DND-41 (cell line): ENCODE data around the gene LRRC37B.

ENCODE experiments used
- ATAC-seq: fragments of 200-7000 bp; cut with Tn5 transposase; 3 replicates; pipeline ENCODE4 v1.9.1; 2021; ENCODE audit warnings: low read depth; ENCODE audit not compliant: insufficient read depth
- DNase-seq: peaks from one replicate; pipeline ENCODE4 v3.0.0-alpha.2; 2020
- H2AFZ ChIP-seq: 2 replicates; pipeline ENCODE4 v1.6.0; 2012; ENCODE audit warnings: low read depth, low read length
- H3K27ac ChIP-seq: 2 replicates; pipeline ENCODE4 v1.5.1; 2012; ENCODE audit warnings: low read length, inconsistent platforms
- H3K27me3 ChIP-seq: fragments of 200-600 bp; sonication (generic); 2 replicates; pipeline ENCODE4 v1.6.0; 2012; ENCODE audit warnings: low read length, mild to moderate bottlenecking, inconsistent platforms; ENCODE audit not compliant: insufficient read depth, poor library complexity
- H3K36me3 ChIP-seq: 2 replicates; pipeline ENCODE4 v1.5.1; 2012; ENCODE audit warnings: low read length, inconsistent platforms; ENCODE audit not compliant: insufficient read depth
- H3K4me1 ChIP-seq: 2 replicates; pipeline ENCODE4 v1.5.1; 2012; ENCODE audit warnings: mild to moderate bottlenecking, low read length; ENCODE audit not compliant: insufficient read depth
- H3K4me2 ChIP-seq: 2 replicates; pipeline ENCODE4 v1.6.0; 2012; ENCODE audit warnings: mild to moderate bottlenecking, moderate library complexity, low read length, inconsistent platforms; ENCODE audit not compliant: insufficient read depth
- H3K4me3 ChIP-seq, 2 experiments: fragments of 200-600 bp in 1 of 2; shearing (Covaris generic) in 1 of 2; 2 replicates each; pipeline ENCODE4 v1.5.1; 2012 to 2016; ENCODE audit warnings: inconsistent platforms in 2 of 2, low read length in 2 of 2, mild to moderate bottlenecking in 2 of 2, low read depth in 1 of 2, moderate library complexity in 1 of 2
- H3K79me2 ChIP-seq: 2 replicates; pipeline ENCODE4 v1.6.0; 2012; ENCODE audit warnings: low read length, inconsistent platforms; ENCODE audit not compliant: insufficient read depth
- H3K9ac ChIP-seq: 2 replicates; pipeline ENCODE4 v1.6.0; 2012; ENCODE audit warnings: low read depth, mild to moderate bottlenecking, inconsistent platforms, low read length, moderate library complexity
- H3K9me3 ChIP-seq: 2 replicates; pipeline ENCODE4 v1.5.1; 2012; ENCODE audit warnings: low read length, moderate library complexity, mild to moderate bottlenecking, inconsistent platforms; ENCODE audit not compliant: insufficient read depth, severe bottlenecking
- H4K20me1 ChIP-seq: 2 replicates; pipeline ENCODE4 v1.6.0; 2012; ENCODE audit warnings: low read length; ENCODE audit not compliant: insufficient read depth
- CTCF ChIP-seq: IDR thresholded peaks from 2 replicates; pipeline ENCODE4 v1.5.1; 2012; ENCODE audit warnings: borderline replicate concordance, low read length, moderate library complexity, mild to moderate bottlenecking; ENCODE audit not compliant: poor library complexity, severe bottlenecking; ENCODE audit errors: extremely low read depth
- EZH2 ChIP-seq: IDR thresholded peaks from 3 replicates; pipeline ENCODE4 v1.6.1; 2012; ENCODE audit warnings: borderline replicate concordance, low read depth, mild to moderate bottlenecking, moderate library complexity, low read length, inconsistent platforms; ENCODE audit not compliant: severe bottlenecking

Gene LRRC37B

GRCh38 chr17:32102172-32102571 lies 95.0 kb downstream of the LRRC37B start:
- Histone ChIP-seq H4K20me1 (no peaks in the 10 kb centered on the region), H3K9me3 (no peaks in the 10 kb centered on the region), H3K36me3 (no peaks in the 10 kb centered on the region), H3K27ac (no peak overlapping the region), H3K79me2 (no peaks in the 10 kb centered on the region), H2AFZ (no peak overlapping the region), H3K4me3 (no peak overlapping the region), H3K4me1 (no peaks in the 10 kb centered on the region), H3K27me3 (no peaks in the 10 kb centered on the region), H3K4me2 (no peak overlapping the region), H3K9ac (no peak overlapping the region)
- no peak for DNase-seq
- ATAC-seq: no peak
- TF ChIP-seq CTCF: no peak
- TF ChIP-seq EZH2: no peak

GRCh38 chr17:32102646-32103186 lies 95.5 kb downstream of the LRRC37B start:
- H3K79me2 ChIP-seq: no peaks in the 10 kb centered on the region
- H3K4me3 ChIP-seq: no peak overlapping the region
- no peak overlapping the region for H3K9ac ChIP-seq
- no peak overlapping the region for H3K4me2 ChIP-seq
- H3K4me1 ChIP-seq: no peaks in the 10 kb centered on the region
- H3K27ac ChIP-seq: no peak overlapping the region
- no peaks in the 10 kb centered on the region for H3K27me3 ChIP-seq
- no peaks in the 10 kb centered on the region for H3K36me3 ChIP-seq
- TF ChIP-seq EZH2 (no peak), CTCF (no peak)
- ATAC-seq (no peak), DNase-seq (no peak)
- no peak overlapping the region for H2AFZ ChIP-seq
- H4K20me1 ChIP-seq: no peaks in the 10 kb centered on the region
- no peaks in the 10 kb centered on the region for H3K9me3 ChIP-seq
